Measurements from ENCODE around the gene NTN5.
"Not testable (repeated sequence)": the region's sequence is repeated elsewhere in the genome, so short reads cannot be mapped to it uniquely, and the experiment has no call there.

DNA sequence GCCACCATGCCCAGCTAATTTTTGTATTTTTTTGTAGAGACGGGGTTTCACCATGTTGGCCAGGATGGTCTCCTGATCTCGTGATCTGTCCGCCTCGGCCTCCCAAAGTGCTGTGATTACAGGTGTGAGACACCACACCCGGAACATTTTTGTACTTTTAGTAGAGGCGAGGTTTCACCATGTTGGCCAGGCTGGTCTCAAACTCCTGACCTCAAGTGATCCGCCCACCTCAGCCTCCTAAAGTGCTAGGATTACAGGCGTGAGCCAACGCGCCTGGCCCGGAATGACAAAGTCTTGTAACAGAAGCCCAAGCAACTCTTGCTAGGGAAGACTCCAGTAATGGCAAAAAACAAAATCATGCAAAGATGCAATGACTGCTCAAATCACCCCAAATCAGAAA is 40.5 kb downstream of the NTN5 start:
- TF ChIP-seq, protein P1, sequence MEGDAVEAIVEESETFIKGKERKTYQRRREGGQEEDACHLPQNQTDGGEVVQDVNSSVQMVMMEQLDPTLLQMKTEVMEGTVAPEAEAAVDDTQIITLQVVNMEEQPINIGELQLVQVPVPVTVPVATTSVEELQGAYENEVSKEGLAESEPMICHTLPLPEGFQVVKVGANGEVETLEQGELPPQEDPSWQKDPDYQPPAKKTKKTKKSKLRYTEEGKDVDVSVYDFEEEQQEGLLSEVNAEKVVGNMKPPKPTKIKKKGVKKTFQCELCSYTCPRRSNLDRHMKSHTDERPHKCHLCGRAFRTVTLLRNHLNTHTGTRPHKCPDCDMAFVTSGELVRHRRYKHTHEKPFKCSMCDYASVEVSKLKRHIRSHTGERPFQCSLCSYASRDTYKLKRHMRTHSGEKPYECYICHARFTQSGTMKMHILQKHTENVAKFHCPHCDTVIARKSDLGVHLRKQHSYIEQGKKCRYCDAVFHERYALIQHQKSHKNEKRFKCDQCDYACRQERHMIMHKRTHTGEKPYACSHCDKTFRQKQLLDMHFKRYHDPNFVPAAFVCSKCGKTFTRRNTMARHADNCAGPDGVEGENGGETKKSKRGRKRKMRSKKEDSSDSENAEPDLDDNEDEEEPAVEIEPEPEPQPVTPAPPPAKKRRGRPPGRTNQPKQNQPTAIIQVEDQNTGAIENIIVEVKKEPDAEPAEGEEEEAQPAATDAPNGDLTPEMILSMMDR (IDR thresholded peaks at IDR 0.05), result not testable (repeated sequence)
- not testable (repeated sequence) for TF ChIP-seq POLR2A (IDR thresholded peaks at IDR 0.05)

All from heart left ventricle (tissue), 13 donors.